HG02763 (cell line): ENCODE measurements around the gene TBCD.
"Not testable (repeated sequence)": the region's sequence is repeated elsewhere in the genome, so short reads cannot be mapped to it uniquely, and the experiment has no call there.

Experiments
- ATAC-seq: cut with Tn5 transposase; IDR thresholded peaks from one replicate; pipeline ENCODE4 v1.9.1; 2021; ENCODE audit warnings: mild to moderate bottlenecking, moderate library complexity; ENCODE audit not compliant: unreplicated experiment

TBCD gene

GRCh38 chr17:82948081-82948511, 196.2 kb downstream of the TBCD start:
- ATAC-seq = no peak

GRCh38 chr17:82948957-82949356, 197.1 kb downstream of the TBCD start:
- no peak for ATAC-seq

DNA sequence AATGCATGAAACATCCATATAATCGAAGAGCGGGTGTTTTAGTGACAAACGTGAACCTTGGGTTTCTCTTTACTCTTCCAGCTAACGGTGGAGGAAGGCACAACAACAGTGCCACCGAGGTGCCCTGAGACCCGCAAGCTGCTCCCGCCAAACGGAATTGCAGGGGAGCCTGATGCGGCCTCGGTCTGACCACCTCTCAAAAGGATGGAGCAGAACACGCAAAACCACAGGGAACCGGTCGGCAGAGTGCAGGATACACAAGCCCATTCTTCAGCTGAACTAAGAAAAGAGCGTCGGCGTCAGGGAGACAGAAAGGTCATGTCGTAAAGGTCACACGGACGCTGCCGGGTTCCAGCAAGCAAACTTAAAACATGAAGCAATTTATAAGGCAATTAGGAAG, 197.5 kb downstream of the TBCD start:
- ATAC-seq = no peak

GRCh38 chr17:82949984-82950383, 198.1 kb downstream of the TBCD start:
- ATAC-seq = no peak

GRCh38 chr17:82950525-82951102, 198.7 kb downstream of the TBCD start:
- no peak for ATAC-seq

DNA sequence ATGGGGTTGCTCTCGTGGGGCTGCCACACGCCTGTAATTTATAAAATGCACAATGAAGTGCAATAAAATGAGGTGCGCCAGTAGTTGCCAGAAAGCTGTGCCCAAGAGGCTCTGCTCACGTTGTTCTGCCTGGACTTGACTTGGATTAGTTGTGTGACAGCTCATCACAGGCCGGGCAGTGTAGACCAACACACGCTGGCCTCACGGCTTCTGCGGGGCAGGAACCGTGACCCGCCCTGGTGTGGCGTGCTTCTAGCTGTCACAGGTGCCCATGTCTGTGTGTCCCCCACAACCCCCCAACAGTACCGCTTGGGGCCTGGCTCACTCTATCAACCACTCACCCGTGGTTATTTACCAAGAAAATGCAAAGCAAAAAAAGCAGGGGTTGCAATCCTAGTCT, 200.2 kb downstream of the TBCD start:
- ATAC-seq = no peak

DNA sequence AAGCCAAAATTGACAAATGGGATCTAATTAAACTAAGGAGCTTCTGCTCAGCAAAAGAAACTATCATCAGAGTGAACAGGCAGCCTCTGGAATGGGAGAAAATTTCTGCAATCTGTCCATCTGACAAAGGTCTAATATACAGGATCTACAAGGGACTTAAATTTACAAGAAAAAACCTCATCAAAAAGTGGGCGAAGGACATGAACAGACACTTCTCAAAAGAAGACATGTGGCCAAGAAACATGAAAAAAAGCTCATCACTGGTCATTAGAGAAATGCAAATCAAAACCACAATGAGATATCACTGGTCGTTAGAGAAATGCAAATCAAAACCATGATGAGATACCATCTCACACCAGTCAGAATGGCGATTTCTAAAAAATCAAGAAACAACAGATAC, 203.2 kb downstream of the TBCD start:
- not testable (repeated sequence) for ATAC-seq

DNA sequence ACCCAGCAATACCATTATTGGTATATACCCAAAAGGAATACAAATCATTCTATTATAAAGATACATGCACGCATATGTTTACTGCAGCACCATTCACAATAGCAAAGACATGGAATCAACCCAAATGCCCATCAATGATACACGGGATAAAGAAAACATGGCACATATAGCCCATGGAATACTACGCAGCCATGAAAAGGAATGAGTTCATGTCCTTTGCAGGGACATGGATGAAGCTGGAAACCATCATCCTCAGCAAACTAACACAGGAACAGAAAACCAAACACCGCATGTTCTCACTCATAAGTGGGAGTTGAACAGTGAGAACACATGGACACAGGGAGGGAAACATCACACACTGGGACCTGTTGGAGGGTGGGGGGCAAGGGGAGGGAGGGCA, 203.8 kb downstream of the TBCD start:
- not testable (repeated sequence) for ATAC-seq

GRCh38 chr17:82956146-82956725, 204.4 kb downstream of the TBCD start:
- ATAC-seq = no peak

- ATAC-seq = no peak
Observed at GRCh38 chr17:82956726-82957468, 205.0 kb downstream of the TBCD start.

GRCh38 chr17:82957469-82957795, 205.6 kb downstream of the TBCD start:
- ATAC-seq = no peak

GRCh38 chr17:82957961-82958561, 206.2 kb downstream of the TBCD start:
- no peak for ATAC-seq

- ATAC-seq = no peak
Observed at GRCh38 chr17:82959242-82959930, 207.5 kb downstream of the TBCD start.

GRCh38 chr17:82959990-82960418, 208.1 kb downstream of the TBCD start:
- ATAC-seq = no peak

GRCh38 chr17:82960419-82961271, 208.8 kb downstream of the TBCD start:
- no peak for ATAC-seq

GRCh38 chr17:82961366-82962162, 209.7 kb downstream of the TBCD start:
- no peak for ATAC-seq

- no peak for ATAC-seq
Observed at GRCh38 chr17:82962163-82962720, 210.4 kb downstream of the TBCD start.

DNA sequence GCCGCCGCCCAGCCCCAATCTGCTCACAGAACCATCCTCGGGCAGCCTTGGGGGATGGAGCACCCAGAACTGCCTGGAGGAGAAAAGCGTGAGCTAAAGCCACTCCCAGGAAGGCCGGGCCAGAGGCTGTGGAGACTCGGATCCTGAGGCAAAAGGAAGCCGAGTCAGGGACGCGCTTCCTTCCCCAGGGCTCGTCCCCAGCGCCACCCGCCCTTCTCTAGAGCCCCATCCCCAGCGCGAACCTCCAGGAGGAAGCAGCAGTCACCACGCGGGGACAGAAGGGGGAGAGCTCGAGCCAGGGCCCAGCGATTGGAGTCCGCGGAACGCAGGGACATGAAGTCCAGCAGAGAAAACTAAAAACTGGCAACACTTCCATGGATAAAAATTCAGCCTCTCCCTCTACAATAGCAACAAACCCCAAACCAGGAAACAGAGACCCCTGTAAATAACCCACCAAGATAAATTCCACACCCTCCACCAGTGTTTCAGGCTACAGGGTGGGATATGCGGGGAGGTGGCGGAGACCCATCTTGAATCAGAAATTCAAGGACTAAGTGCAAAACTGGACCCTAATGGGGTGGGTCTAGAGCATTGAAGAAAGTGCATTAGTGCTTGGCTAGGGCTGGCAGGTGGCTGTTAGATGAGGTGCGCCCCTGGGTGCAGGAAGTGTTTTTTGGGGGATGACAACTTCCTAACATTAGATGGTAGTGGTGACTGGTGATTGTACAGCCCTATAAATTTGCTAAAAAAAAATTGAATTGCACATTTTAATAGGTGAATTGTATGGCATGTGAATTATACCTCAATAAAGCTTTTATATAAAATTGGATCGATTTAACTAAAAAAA, 211.5 kb downstream of the TBCD start:
- ATAC-seq = no peak
